GM18868 (cell line): ENCODE measurements around the gene DNAJC18.

Experiments
- ATAC-seq: cut with Tn5 transposase; IDR thresholded peaks from one replicate; pipeline ENCODE4 v1.9.1; 2021; ENCODE audit warnings: mild to moderate bottlenecking, moderate library complexity; ENCODE audit not compliant: unreplicated experiment

The DNAJC18 gene

DNA sequence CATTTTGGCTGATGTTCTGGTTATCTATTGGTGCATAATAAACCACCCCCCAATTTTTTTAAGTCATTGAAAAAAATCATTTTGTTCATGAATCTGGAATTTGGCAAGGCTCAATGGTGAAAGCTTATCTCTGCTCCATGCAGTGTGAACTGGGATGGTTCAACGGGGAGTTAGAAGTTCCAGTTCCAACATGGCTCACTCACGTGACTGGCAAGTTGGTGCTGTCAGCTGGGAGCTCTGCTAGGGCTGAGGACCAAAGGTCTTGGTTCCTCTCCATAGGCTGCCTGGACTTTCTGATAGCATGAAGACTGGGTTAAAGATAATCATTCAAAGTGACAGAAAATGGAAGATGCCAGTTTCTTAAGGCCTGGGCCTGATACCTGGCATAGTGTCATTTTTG is 32.4 kb downstream of the DNAJC18 start:
- no peak for ATAC-seq

DNA sequence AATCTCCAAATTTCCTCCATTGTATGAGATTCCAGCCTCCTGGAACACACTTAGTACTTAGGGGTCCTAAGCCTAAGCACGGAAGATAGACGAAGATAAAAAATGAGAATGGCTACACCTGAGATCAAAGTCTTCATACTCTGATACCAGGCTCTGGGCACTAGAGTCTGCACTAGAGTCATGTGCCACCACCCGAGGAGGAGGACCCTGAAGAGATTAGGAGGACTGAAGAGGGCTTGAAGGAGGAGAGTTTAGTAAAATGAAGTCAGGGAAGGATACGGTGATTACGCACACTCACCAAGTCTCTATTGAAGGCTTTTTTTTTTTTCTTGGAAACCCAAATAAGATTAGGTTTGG is 34.9 kb downstream of the DNAJC18 start:
- no peak for ATAC-seq

- ATAC-seq = peak; percentile 75
Observed at GRCh38 chr5:139403787-139404483, 35.4 kb downstream of the DNAJC18 start, which contains the start of gene SPATA24. SPATA24 (minus strand) TSS chr5:139404089; CDS start chr5:139404060, 29 bp downstream.

DNA sequence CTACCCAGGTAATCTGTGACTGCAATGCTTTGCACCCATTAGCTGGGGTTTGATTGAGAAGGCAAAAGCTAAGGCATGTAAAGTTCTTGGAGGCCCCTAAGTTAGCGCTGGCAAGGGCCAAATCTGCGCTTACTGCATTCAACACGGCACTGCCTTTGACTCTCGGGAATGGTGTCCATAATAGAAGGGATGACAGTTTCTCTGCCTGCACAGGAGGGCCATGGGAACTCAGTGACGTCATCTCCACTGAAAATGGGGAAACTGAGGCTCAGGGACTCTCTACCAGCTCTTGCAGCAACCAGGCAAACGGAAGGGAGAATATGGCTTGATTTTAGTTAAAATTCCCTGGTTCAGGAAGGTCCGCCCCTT is 35.9 kb downstream of the DNAJC18 start:
- no peak for ATAC-seq

DNA sequence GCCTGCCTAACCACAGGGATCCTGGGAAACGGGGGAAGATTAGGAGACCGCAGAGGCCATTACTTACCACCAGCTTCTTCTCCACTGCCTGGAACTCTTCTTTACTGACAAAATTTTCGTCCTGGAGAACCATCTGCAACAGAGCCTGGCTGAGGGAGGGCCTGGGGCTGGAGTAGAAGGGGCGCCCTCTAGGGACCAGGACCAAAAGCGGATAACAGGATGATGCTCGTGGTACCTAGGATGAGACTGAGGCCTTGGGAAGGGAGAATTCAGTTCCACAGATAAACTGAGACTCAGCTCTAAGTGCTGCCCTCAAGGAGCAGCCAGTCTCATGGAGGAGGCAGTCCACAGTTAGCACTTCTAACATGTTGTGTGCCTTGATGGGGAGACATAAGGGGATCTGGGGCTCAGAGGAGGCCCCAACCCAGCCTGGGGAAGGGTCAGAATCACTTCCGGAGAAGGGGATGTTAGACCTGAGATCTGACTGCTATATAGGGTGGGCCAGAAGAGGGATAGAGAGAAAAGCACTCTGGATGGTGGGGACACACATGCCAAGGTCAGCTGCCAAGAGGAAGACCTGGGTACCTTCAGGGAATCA is 36.7 kb downstream of the DNAJC18 start:
- no peak for ATAC-seq

DNA sequence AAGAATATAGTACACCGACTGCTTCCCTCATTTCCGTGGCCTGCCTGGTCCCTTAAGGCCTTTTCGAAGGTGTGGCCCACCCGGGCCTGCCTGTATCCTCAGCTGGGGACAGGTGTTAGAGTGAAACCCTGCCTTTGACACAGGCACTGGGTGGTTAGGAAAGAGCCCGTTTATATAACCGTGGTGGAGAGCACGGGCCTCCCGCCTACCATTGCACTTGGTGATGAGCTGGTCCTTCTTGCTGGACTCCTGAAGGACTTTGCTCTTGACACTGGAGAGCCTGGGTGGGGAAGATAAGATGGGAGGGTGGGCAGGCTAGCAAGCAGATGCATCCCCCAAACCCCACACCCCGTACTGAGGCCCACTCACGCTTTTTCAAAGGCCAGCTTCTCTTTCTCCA is 37.8 kb downstream of the DNAJC18 start:
- no peak for ATAC-seq

DNA sequence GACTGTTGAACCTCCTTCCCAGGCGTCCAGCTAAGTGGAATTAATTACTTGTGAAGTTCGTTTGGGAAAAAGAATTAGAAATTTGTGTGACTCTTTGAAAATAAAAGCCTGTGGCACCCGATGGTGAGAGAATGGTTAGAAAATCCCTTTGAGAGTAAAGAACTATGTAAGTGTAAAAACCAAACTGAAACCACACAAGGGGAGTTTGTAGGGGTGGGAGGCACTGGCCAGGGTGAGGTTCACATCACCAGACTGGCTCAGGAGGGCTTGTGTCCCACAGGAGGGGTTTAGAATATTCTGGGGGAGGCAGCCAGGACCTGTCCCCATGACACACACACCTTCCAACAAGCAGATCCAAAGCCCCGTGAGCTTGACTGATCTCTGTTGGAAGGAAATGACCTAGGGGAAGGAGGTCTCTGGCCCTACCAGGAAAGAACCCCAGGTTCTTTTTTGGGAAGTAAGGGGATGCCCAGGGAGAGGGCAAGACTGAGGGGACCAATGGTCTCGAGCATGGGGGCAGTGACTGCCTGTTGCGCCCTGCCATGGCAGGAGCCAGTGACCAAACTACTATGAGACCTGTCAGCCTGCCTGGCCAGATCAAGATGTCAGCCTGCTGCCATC is 39.7 kb downstream of the DNAJC18 start:
- ATAC-seq = peak; percentile 47

- ATAC-seq = no peak
Observed at GRCh38 chr5:139397921-139398320, 41.4 kb downstream of the DNAJC18 start.

- ATAC-seq = no peak
Observed at GRCh38 chr5:139396691-139397090, 42.6 kb downstream of the DNAJC18 start.

GRCh38 chr5:139395844-139396640 is 43.3 kb downstream of the DNAJC18 start:
- ATAC-seq = no peak

GRCh38 chr5:139394654-139395566 is 44.4 kb downstream of the DNAJC18 start, which contains the start of gene PROB1:
PROB1 (minus strand) TSS chr5:139395104; CDS start chr5:139395081, 23 bp downstream.
- ATAC-seq = no peak

GRCh38 chr5:139394123-139394653 is 45.1 kb downstream of the DNAJC18 start:
- peak; percentile 23 for ATAC-seq

DNA sequence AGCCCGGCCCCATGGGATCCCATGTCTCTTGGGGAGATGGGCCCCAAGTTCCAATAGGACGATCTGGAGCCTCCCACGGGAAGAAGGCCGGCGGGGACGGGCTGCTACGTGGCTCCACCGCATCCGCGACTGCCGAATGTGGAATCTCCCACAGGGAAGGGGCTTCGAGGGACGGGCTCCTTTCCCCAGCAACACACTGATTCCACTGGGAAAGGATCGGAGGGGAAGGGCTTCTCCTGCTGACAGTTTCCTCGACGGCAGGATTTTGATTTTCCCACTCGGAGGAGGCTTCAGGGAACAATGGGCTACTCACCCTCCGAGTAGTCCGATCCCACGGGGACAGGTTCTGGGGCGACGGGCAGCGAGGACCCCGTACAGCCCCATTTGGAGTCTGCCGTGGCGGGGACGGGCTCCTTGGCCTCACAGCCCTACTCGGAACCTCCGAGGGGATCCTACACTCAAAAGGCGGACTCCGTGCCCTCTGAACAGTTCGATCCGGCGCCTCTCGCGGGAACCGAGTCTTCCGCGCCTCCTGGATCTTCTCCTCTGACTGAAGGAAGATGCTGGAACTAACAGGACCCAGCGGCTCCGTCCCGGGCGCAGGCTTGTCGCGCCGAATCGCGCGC is 45.7 kb downstream of the DNAJC18 start:
- ATAC-seq = no peak

DNA sequence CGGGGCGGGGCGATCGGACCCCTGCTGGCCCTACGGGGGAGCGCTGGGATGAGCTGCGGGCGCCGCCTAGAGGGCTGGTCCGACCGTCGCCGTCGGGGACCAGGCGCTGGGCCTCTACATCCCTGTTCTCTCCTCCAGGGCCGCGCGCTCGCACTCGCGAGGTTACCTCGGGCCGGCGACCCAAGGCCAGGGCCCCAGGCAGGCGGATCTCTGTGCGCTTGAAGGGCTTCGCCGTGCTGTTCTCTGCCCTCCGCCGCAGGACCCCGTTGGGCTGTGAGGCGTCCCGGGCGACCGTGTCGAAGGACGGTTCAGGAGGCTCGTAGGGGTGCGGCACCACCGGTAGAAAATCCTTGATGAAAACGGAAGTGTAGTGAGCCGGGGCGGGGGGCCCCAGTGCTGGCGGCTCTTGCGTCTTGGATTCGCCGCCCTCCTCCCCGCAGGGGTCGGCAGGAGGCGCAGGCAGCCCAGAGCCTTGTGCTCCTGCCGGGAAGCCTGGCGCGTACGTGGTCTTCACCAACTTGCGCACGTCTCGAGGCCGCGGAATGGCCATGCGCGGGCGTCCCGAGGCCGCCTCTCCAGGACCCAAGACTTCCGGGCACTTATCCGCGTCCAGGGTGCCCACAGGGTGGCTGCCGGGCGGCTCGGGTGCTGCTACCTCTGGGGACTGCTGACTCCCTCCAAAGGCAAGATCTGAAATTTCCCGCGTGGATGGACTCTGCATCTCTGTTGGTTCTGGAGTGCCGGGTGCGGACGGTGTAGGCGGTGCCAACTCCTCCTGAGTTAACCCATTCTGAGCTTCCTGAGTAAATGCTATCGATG is 46.4 kb downstream of the DNAJC18 start:
- ATAC-seq = peak; percentile 48

DNA sequence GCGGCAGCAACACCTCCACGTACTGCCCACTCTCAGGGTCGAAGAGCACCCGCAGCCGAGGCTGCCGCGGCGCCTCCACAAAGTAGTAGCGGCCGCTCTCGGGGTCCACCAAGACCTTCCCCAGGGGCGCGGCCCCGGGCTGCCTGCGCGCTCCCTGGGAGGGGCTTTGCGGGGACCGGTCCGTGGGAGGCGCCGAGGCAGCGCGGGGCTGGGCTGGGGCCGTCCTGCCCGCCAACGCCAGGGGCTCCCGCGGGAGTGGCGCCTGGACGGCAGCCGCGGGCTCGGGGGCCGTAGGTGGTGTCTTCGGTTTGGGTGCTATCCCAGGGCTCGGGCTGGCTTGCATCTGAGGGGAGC is 47.0 kb downstream of the DNAJC18 start:
- no peak for ATAC-seq

GRCh38 chr5:139391570-139392323 is 47.6 kb downstream of the DNAJC18 start:
- ATAC-seq = no peak

DNA sequence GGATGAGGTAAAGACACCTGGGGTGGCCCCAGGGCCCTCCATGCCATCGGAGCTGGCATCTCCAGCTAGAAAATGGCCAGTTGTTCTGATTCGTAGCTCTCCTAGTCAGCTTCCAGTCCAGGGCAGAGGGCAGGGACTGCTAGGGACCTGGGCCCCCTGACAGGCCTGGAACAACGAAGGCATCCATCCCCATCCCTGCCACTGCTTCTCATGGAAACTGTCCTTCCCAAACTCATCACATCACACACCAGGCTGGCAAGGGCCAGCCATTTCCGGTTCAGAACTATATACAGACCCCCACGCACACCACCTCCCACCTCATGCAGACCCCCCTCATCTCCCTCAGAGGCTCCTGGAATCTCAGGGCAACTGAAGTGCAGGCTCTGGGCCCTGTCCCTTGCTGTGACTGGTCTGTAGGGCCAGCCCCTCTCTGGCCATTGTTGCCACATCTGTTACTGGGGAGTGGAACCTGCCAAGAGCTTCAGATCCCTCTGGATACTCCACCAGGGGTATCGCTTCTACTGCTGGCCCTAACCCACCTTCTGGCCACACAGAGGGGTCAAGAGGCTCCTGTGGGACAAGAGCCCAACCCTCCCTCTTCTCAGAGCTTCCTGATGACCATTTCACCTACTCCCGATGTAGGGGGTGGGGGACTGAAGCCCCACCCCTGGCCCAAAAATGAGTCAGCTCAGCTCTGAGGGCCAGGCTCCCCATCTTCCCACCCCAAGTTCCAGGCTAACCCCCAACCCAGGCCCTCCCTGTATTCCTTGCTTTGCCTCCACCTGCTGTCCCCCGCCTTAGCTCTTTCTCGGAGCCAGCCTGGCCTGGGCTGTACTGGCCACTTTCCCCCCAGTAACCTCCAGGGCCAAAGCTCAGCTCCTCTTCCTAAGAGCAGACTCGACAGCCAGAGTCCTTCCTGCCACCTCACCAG is 48.4 kb downstream of the DNAJC18 start:
- ATAC-seq = no peak
